Stimulated activated CD8-positive, alpha-beta memory T cell treated with anti-CD3 and anti-CD28 coated beads, Interleukin-12 subunit alpha, Interleukin-12 subunit beta, amount 100 ng/mL, for 24 hours (primary cell): ENCODE measurements around the gene SCARF1.

Source experiments
- DNase-seq: peaks from one replicate; pipeline ENCODE4 v3.0.0-alpha.2; 2020; ENCODE audit errors: extremely low read depth

Gene SCARF1

DNA sequence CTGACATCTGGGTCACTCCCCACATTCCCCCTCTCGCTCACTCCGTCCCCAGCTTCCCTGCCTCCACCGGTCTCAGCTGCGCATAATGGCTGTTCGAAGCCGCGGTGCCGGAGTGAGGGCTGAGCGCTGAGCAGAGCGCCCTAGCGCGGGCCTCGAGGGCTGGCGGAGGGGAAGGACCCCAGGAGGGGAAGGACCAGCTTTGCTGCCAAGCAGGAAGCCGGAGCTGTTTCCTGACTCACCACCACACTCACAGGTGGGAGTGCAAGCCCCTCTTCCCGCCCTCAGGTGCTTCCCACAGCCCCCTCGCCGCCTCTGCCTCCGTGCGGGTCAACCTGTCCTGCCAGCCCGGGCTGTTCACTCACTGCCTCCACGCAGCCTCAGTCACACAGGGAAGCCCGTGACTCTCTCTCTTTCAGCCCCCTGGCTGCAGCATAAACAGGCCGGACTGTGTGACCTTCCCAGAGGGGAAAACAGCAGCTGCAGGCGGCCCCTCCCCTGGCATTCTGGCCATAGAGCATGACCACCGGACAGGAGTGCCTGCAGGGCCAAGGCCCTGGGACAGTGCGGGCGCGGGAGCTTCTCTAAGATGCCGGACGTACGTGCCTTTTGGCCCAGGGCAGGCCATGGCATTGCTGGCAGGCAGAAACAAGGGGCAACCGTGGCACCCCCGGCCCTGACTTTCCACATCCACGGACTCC lies 40.6 kb downstream of the SCARF1 start:
- no peak for DNase-seq

DNA sequence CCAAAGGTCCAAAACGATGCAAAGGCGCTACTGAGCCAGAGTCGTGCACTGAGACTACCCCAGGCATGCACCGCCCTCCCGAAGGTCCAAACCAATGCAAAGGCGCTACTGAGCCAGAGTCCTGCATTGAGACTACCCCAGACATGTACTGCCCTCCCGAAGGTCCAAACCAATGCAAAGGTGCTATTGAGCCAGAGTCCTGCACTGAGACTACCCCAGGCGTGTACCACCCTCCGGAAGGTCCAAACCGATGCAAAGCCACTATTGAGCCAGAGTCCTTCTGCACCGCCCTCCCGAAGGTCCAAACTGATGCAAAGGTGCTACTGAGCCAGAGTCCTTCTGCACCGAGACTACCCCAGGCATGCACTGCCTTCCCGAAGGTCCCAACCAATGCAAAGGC lies 44.0 kb downstream of the SCARF1 start:
- DNase-seq, result no peak

DNA sequence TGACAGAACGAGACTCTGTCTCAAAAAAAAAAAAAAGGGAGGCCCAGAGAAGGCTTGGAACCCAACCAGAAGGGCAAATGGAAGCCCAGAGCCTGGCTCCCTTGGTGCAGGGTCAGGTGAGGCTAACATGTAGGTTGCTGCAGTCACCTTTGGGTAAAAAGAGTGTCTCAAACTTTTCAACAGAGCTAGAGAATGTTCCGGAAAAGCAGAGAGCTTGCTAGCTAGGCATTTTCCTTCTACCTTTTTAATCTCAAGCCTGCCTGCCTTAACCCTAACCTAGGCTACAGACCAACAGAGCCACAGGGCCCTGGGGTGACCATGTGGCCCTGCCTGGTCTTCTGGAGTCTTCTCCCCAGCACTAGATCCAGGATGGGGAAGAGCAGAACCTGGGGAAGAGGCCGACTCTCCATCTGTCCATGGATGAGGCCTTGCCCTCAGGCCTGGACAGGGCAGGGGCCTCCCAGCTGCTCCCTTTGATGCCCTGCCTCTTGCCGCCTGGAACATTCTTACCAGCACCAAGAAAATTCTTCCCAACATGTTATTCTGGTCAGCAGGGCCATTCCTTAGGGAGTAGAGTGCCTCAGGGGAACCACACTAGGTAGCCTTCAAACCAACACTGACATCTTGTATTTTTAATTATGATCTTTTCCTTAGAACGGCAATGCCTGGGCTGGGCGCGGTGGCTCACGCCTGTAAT lies 47.0 kb downstream of the SCARF1 start:
- DNase-seq, result no peak

GRCh38 chr17:1597861-1598342 lies 47.6 kb downstream of the SCARF1 start:
- DNase-seq, result no peak

GRCh38 chr17:1593630-1593931 lies 52.0 kb downstream of the SCARF1 start:
- no peak for DNase-seq

GRCh38 chr17:1592751-1593629 lies 52.5 kb downstream of the SCARF1 start:
- DNase-seq, result no peak

- DNase-seq, result no peak
Observed at GRCh38 chr17:1591474-1592090, 54.0 kb downstream of the SCARF1 start.

DNA sequence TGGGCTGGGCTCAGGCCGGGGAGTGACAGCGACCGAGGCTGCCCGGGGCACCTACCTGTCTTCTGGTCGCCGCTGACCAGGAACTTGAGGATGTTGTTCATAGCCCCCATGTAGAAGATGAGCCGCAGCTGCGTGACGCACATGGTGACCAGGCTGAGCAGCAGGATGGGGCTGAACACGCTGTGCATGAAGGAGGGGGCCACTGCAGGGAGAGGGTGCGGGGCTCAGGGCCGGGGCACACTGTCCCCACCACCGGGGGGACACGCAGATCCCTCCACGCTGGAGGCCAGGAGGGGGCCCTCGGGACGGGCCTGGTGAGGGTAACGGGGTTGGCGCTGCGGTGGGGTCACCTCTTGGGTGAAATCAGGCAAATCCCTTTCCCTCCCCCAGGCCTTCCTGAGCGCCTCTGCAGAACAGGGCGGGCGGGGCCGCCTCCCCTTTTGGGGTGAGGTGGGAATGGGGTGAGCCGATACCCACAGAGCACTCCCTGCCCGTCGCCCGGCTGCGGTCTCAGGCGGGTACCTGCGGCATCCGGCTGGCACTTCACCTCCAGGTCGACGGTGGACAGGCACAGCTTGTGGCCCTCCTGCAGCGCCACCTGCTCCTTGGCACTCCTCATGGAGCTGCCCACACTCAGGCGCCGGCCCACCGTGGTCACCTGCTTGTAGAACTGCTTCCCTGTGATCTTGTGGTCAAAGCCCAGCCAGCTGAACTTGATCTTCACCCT lies 54.6 kb downstream of the SCARF1 start:
- DNase-seq, result no peak

GRCh38 chr17:1590029-1590746 lies 55.3 kb downstream of the SCARF1 start:
- no peak for DNase-seq

- DNase-seq, result no peak
Observed at GRCh38 chr17:1588821-1589585, 56.5 kb downstream of the SCARF1 start.

- no peak for DNase-seq
Observed at GRCh38 chr17:1584167-1584566, 61.4 kb downstream of the SCARF1 start.
